Anterior cingulate cortex (tissue), 58 donors: ENCODE data around the gene DPY19L3.
"Not testable (repeated sequence)": the region's sequence is repeated elsewhere in the genome, so short reads cannot be mapped to it uniquely, and the experiment has no call there.

Experiments
- DNase-seq, 58 donors: peaks; one replicate each; lab custom pipeline; 2025; lab: John Stamatoyannopoulos, UW

DPY19L3 gene

GRCh38 chr19:32483574-32483973 lies 78.0 kb downstream of the DPY19L3 start:
- no peak for DNase-seq

- no peak for DNase-seq
These were observed 84.4 kb downstream of the DPY19L3 start for GRCh38 chr19:32489971-32490370.

- no peak for DNase-seq
These were observed 91.8 kb downstream of the DPY19L3 start for GRCh38 chr19:32497391-32497790.

GRCh38 chr19:32498648-32499200 lies 93.2 kb downstream of the DPY19L3 start:
- DNase-seq = no peak

- DNase-seq = not testable (repeated sequence)
These were observed 106.9 kb downstream of the DPY19L3 start for GRCh38 chr19:32512498-32512897.

GRCh38 chr19:32519023-32519422 lies 113.5 kb downstream of the DPY19L3 start:
- no peak for DNase-seq

- no peak for DNase-seq
These were observed 117.4 kb downstream of the DPY19L3 start for GRCh38 chr19:32522967-32523366.

GRCh38 chr19:32526895-32527294 lies 121.3 kb downstream of the DPY19L3 start:
- no peak for DNase-seq

GRCh38 chr19:32530773-32531172 lies 125.2 kb downstream of the DPY19L3 start:
- no peak for DNase-seq

GRCh38 chr19:32532233-32532632 lies 126.7 kb downstream of the DPY19L3 start:
- no peak for DNase-seq
